PC-9 (cell line): ENCODE measurements around the gene ZSCAN1. TPM values are rescaled to one million over a fixed set of nuclear protein-coding genes. Genes with fewer than 3 reads are reported as not detected.

Experiments used
- BruUV-seq: library from RNA; stranded (reverse); fragments of 400-500 nt; replicated peaks from 2 replicates; lab custom pipeline; 2021; lab: Mats Ljungman, UMichigan
- CTCF ChIA-PET: fragments of 300-600 bp; sonication (Branson Sonifier 250); formaldehyde crosslinking; loops from one replicate; lab custom pipeline; 2022; ENCODE audit warnings: antibody characterized with exemption; lab: Charles Lee
- POLR2A ChIA-PET: fragments of 300-600 bp; sonication (Branson Sonifier 250); formaldehyde crosslinking; loops from one replicate; lab custom pipeline; 2022; ENCODE audit warnings: antibody characterized with exemption; ENCODE audit not compliant: unreplicated experiment; lab: Charles Lee
- DNase-seq, 2 experiments: peaks; one replicate each; pipeline versions ENCODE4 v3.0.0 to v3.0.0-alpha.2; 2015 to 2022; ENCODE audit warnings: mixed read lengths in 1 of 2
- H2AFZ ChIP-seq: fragments of 200-600 bp; sonication (generic); 2 replicates; pipeline ENCODE4 v1.8.1; 2017; ENCODE audit warnings: antibody characterized with exemption
- H3F3A ChIP-seq: fragments of 200-600 bp; sonication (generic); 2 replicates; pipeline ENCODE4 v1.8.1; 2017; ENCODE audit warnings: antibody characterized with exemption, mild to moderate bottlenecking, low read depth; ENCODE audit not compliant: insufficient read depth
- H3K27ac ChIP-seq: fragments of 200-600 bp; sonication (generic); 2 replicates; pipeline ENCODE4 v1.6.1; 2016; ENCODE audit warnings: mixed run types
- H3K27me3 ChIP-seq: fragments of 200-600 bp; sonication (generic); 2 replicates; pipeline ENCODE4 v1.6.1; 2016; ENCODE audit warnings: low read depth, mixed run types; ENCODE audit not compliant: insufficient read depth
- H3K36me3 ChIP-seq: fragments of 200-600 bp; sonication (generic); 2 replicates; pipeline ENCODE4 v1.6.1; 2016; ENCODE audit warnings: low read depth, mixed run types
- H3K4me1 ChIP-seq: fragments of 200-600 bp; sonication (generic); replicated peaks from 2 replicates; pipeline ENCODE4 v1.6.1; 2016; ENCODE audit warnings: mixed run types; ENCODE audit not compliant: insufficient read depth
- H3K4me2 ChIP-seq: fragments of 200-600 bp; sonication (generic); 2 replicates; pipeline ENCODE4 v1.6.1; 2017; ENCODE audit warnings: mixed run types
- H3K4me3 ChIP-seq: fragments of 200-600 bp; sonication (generic); 2 replicates; pipeline ENCODE4 v1.6.1; 2016; ENCODE audit warnings: mixed run types
- H3K79me2 ChIP-seq: fragments of 200-600 bp; sonication (generic); 2 replicates; pipeline ENCODE4 v1.6.1; 2017; ENCODE audit warnings: low read depth, mixed run types
- H3K9me2 ChIP-seq: fragments of 200-600 bp; sonication (generic); 2 replicates; pipeline ENCODE4 v1.8.1; 2017; ENCODE audit warnings: mild to moderate bottlenecking; ENCODE audit not compliant: insufficient read depth
- H3K9me3 ChIP-seq: fragments of 200-600 bp; sonication (generic); 2 replicates; pipeline ENCODE4 v1.8.1; 2016; ENCODE audit warnings: low read depth; ENCODE audit not compliant: insufficient read depth
- H4K20me1 ChIP-seq: fragments of 200-600 bp; sonication (generic); 2 replicates; pipeline ENCODE4 v1.8.1; 2017; ENCODE audit not compliant: insufficient read depth
- CTCF ChIP-seq: fragments of 200-600 bp; sonication (generic); conservative IDR thresholded peaks from 2 replicates; pipeline ENCODE4 v1.6.1; 2017; ENCODE audit warnings: mixed run types, antibody characterized with exemption, mild to moderate bottlenecking, moderate library complexity
- EZH2 ChIP-seq: fragments of 200-600 bp; sonication (generic); IDR thresholded peaks from 2 replicates; pipeline ENCODE4 v1.8.0; 2017; ENCODE audit warnings: antibody characterized with exemption, low read depth
- intact Hi-C: fragments of 100-400 bp; cut with micrococcal nuclease; formaldehyde crosslinking; loops from one replicate; pipeline ENCODE4 v1.10.0; 2022; ENCODE audit not compliant: unreplicated experiment
- total RNA-seq: library from RNA; stranded (reverse); gene quantifications from 2 replicates; pipeline ENCODE4 v1.2.3, GENCODE V29; 2021

The ZSCAN1 gene
- total RNA-seq, 1 experiment from 2014 or later = not detected

GRCh38 chr19:58059003-58059670 lies 25.3 kb downstream of the ZSCAN1 start, which contains the start of gene ZNF135:
Gene ZNF135, plus strand, starts transcription at chr19:58059282. Its CDS starts 721 bp downstream, at chr19:58060003.
- no peak for DNase-seq

GRCh38 chr19:58059671-58060078 lies 25.9 kb downstream of the ZSCAN1 start:
- Histone ChIP-seq H3K27ac (no peak overlapping the region), H3K9me2 (no peaks in the 10 kb centered on the region), H4K20me1 (no peaks in the 10 kb centered on the region), H3K9me3 (peaks cover 22% of the 10 kb centered on the region), H2AFZ (no peak overlapping the region), H3K27me3 (peaks cover 12% of the 10 kb centered on the region), H3K4me1 (no peaks in the 10 kb centered on the region), H3K4me2 (no peak overlapping the region), H3K79me2 (no peaks in the 10 kb centered on the region), H3K36me3 (no peaks in the 10 kb centered on the region), H3F3A (no peaks in the 10 kb centered on the region), H3K4me3 (no peak overlapping the region)
- ChIA-PET POLR2A (no interaction called here), CTCF (no interaction called here)
- intact Hi-C loops = no loop called here
- no peak for TF ChIP-seq EZH2
- TF ChIP-seq CTCF = no peak
- no TSS peak for BruUV-seq
- no peak for DNase-seq

More at GRCh38 chr19:58059003-58059670, 25.3 kb downstream of the ZSCAN1 start, which contains the start of gene ZNF135:
- Histone ChIP-seq H2AFZ (no peak within 1 kb of the TSS), H3K79me2 (no peaks in the 10 kb centered on the region), H3K27me3 (peaks cover 17% of the 10 kb centered on the region), H3K27ac (no peak within 1 kb of the TSS), H3K4me2 (no peak within 1 kb of the TSS), H3F3A (no peaks in the 10 kb centered on the region), H3K36me3 (no peaks in the 10 kb centered on the region), H3K9me3 (peaks cover 22% of the 10 kb centered on the region), H3K9me2 (no peaks in the 10 kb centered on the region), H4K20me1 (no peaks in the 10 kb centered on the region), H3K4me1 (no peaks in the 10 kb centered on the region), H3K4me3 (no peak within 1 kb of the TSS)
- POLR2A ChIA-PET = no interaction called here
- CTCF ChIA-PET = no interaction called here
- intact Hi-C loops = no loop called here
- TF ChIP-seq CTCF = no peak
- no peak for TF ChIP-seq EZH2
- no TSS peak for BruUV-seq

GRCh38 chr19:58060231-58060630 lies 26.4 kb downstream of the ZSCAN1 start:
- H3K79me2 ChIP-seq = no peaks in the 10 kb centered on the region
- H3K9me2 ChIP-seq = no peaks in the 10 kb centered on the region
- no peak overlapping the region for H2AFZ ChIP-seq
- no peaks in the 10 kb centered on the region for H4K20me1 ChIP-seq
- H3K27ac ChIP-seq = no peak overlapping the region
- intact Hi-C loops = no loop called here
- H3K4me3 ChIP-seq = no peak overlapping the region
- ChIA-PET CTCF (no interaction called here), POLR2A (no interaction called here)
- no peaks in the 10 kb centered on the region for H3K4me1 ChIP-seq
- no peak for DNase-seq
- H3K27me3 ChIP-seq = peaks cover 7% of the 10 kb centered on the region; the same call in 1 of the 2 replicates
- no peaks in the 10 kb centered on the region for H3F3A ChIP-seq
- H3K9me3 ChIP-seq = peaks cover 22% of the 10 kb centered on the region
- no TSS peak for BruUV-seq
- H3K4me2 ChIP-seq = no peak overlapping the region
- no peaks in the 10 kb centered on the region for H3K36me3 ChIP-seq
- no peak for TF ChIP-seq EZH2
- no peak for TF ChIP-seq CTCF
